Liver (tissue), 3 donors: Measurements from ENCODE around the gene GPM6B.

ENCODE experiments used
- EGR1 ChIP-seq, 2 donors: IDR thresholded peaks; 2 replicates each; pipeline ENCODE4 v1.6.1; 2016 to 2018; ENCODE audit warnings: antibody characterized with exemption in 2 of 2, low read depth in 2 of 2
- HNF4G ChIP-seq: IDR thresholded peaks from 2 replicates; pipeline ENCODE4 v1.6.1; 2016; ENCODE audit warnings: antibody characterized with exemption
- RXRA ChIP-seq, 2 donors: IDR thresholded peaks; 2 replicates each; pipeline ENCODE4 v1.6.1; 2017 to 2018; ENCODE audit warnings: antibody characterized with exemption in 2 of 2, mild to moderate bottlenecking in 1 of 2
- TAF1 ChIP-seq: conservative IDR thresholded peaks from 2 replicates; pipeline ENCODE4 v1.6.1; 2016; ENCODE audit warnings: antibody characterized with exemption, mild to moderate bottlenecking
- YY1 ChIP-seq: IDR thresholded peaks from 2 replicates; pipeline ENCODE4 v1.6.1; 2016; ENCODE audit warnings: antibody characterized with exemption, mild to moderate bottlenecking
- TF ChIP-seq, protein P1 (sequence below): fragments of 150-350 bp; IDR thresholded peaks from 2 replicates; pipeline ENCODE4 v1.5.1; 2017; ENCODE audit warnings: improper control_type of control experiment, low read depth, low read length; ENCODE audit not compliant: missing input control
- TF ChIP-seq, protein P2 (sequence below): IDR thresholded peaks from 2 replicates; pipeline ENCODE4 v1.6.1; 2016; ENCODE audit warnings: antibody characterized with exemption, mild to moderate bottlenecking
- TF ChIP-seq, protein P3 (sequence below): IDR thresholded peaks from 2 replicates; pipeline ENCODE4 v1.6.1; 2016; ENCODE audit warnings: antibody characterized with exemption
- donor health status: healthy.
- donor health status: healthy.

DNA sequence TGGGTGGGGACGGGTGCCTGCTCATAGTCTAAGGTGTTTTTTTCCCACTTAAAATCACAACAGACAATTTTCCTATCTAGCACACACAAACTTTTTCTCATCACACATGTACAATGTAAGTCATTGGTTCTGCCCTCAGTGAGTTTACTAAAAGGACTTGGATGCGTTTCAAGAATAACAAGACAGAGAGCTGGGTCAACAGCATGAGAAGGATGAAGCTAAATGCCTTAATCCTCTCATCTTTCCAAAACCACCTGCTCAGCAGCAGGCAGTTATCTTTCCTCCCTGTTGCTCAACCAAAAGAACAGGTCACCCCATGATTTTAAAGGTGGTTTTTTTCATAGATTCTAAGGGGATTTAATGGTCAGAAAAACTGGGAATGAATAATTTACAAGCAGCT, 42.2 kb downstream of the GPM6B start:
- TF ChIP-seq, protein P1, sequence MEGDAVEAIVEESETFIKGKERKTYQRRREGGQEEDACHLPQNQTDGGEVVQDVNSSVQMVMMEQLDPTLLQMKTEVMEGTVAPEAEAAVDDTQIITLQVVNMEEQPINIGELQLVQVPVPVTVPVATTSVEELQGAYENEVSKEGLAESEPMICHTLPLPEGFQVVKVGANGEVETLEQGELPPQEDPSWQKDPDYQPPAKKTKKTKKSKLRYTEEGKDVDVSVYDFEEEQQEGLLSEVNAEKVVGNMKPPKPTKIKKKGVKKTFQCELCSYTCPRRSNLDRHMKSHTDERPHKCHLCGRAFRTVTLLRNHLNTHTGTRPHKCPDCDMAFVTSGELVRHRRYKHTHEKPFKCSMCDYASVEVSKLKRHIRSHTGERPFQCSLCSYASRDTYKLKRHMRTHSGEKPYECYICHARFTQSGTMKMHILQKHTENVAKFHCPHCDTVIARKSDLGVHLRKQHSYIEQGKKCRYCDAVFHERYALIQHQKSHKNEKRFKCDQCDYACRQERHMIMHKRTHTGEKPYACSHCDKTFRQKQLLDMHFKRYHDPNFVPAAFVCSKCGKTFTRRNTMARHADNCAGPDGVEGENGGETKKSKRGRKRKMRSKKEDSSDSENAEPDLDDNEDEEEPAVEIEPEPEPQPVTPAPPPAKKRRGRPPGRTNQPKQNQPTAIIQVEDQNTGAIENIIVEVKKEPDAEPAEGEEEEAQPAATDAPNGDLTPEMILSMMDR: no peak
- TF ChIP-seq TAF1 (no peak), HNF4G (no peak), YY1 (no peak), EGR1 (IDR thresholded peaks at IDR 0.05; ENCODE audit: low read depth in 2 of 2) (no peak), RXRA (IDR thresholded peaks at IDR 0.05) (no peak)
- TF ChIP-seq, protein P2, sequence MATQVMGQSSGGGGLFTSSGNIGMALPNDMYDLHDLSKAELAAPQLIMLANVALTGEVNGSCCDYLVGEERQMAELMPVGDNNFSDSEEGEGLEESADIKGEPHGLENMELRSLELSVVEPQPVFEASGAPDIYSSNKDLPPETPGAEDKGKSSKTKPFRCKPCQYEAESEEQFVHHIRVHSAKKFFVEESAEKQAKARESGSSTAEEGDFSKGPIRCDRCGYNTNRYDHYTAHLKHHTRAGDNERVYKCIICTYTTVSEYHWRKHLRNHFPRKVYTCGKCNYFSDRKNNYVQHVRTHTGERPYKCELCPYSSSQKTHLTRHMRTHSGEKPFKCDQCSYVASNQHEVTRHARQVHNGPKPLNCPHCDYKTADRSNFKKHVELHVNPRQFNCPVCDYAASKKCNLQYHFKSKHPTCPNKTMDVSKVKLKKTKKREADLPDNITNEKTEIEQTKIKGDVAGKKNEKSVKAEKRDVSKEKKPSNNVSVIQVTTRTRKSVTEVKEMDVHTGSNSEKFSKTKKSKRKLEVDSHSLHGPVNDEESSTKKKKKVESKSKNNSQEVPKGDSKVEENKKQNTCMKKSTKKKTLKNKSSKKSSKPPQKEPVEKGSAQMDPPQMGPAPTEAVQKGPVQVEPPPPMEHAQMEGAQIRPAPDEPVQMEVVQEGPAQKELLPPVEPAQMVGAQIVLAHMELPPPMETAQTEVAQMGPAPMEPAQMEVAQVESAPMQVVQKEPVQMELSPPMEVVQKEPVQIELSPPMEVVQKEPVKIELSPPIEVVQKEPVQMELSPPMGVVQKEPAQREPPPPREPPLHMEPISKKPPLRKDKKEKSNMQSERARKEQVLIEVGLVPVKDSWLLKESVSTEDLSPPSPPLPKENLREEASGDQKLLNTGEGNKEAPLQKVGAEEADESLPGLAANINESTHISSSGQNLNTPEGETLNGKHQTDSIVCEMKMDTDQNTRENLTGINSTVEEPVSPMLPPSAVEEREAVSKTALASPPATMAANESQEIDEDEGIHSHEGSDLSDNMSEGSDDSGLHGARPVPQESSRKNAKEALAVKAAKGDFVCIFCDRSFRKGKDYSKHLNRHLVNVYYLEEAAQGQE: no peak
- TF ChIP-seq, protein P3, sequence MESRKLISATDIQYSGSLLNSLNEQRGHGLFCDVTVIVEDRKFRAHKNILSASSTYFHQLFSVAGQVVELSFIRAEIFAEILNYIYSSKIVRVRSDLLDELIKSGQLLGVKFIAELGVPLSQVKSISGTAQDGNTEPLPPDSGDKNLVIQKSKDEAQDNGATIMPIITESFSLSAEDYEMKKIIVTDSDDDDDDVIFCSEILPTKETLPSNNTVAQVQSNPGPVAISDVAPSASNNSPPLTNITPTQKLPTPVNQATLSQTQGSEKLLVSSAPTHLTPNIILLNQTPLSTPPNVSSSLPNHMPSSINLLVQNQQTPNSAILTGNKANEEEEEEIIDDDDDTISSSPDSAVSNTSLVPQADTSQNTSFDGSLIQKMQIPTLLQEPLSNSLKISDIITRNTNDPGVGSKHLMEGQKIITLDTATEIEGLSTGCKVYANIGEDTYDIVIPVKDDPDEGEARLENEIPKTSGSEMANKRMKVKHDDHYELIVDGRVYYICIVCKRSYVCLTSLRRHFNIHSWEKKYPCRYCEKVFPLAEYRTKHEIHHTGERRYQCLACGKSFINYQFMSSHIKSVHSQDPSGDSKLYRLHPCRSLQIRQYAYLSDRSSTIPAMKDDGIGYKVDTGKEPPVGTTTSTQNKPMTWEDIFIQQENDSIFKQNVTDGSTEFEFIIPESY: no peak
